Gastrocnemius medialis (tissue), 4 donors: ENCODE measurements around the gene SMARCA1. TPM values are rescaled to one million over a fixed set of nuclear protein-coding genes. Genes with fewer than 3 reads are reported as not detected.

ENCODE experiments used
- ATAC-seq, 2 donors: fragments of 150-250 bp; one replicate each; pipeline ENCODE4 v1.9.1; 2016
- DNase-seq, 2 donors: peaks; one replicate each; pipeline ENCODE4 v3.0.0-alpha.2; 2019
- H3K27ac ChIP-seq, 4 donors: fragments of 200-600 bp; sonication (generic); 1 replicate in 1 of 4; 2 replicates in 3 of 4; pipeline ENCODE4 v1.5.1; 2016 to 2018; ENCODE audit warnings: mild to moderate bottlenecking in 2 of 4, moderate library complexity in 1 of 4
- H3K27me3 ChIP-seq, 3 donors: fragments of 200-600 bp; sonication (generic) in 2 of 3; 1 replicate in 1 of 3; 2 replicates in 2 of 3; pipeline versions ENCODE4 v1.5.1 to v1.6.0; 2016 to 2019; ENCODE audit warnings: mild to moderate bottlenecking in 1 of 3, moderate library complexity in 1 of 3
- H3K36me3 ChIP-seq, 2 donors: fragments of 200-600 bp; sonication (generic) in 1 of 2; one replicate each; pipeline ENCODE4 v1.5.1; 2017 to 2018
- H3K4me1 ChIP-seq, 2 donors: fragments of 200-600 bp; sonication (generic) in 1 of 2; one replicate each; pipeline ENCODE4 v1.5.1; 2016 to 2017; ENCODE audit warnings: mild to moderate bottlenecking in 2 of 2
- H3K4me3 ChIP-seq, 4 donors: fragments of 200-600 bp; sonication (generic) in 3 of 4; 1 replicate in 1 of 4; 2 replicates in 3 of 4; pipeline ENCODE4 v1.5.1; 2016 to 2019; ENCODE audit warnings: mild to moderate bottlenecking in 2 of 4
- H3K9me3 ChIP-seq, 3 donors: fragments of 200-600 bp; sonication (generic) in 2 of 3; 1 replicate in 1 of 3; 2 replicates in 2 of 3; pipeline ENCODE4 v1.5.1; 2016 to 2019
- POLR2A ChIP-seq, 2 donors: fragments of 450-650 bp; IDR thresholded peaks; one replicate each; pipeline ENCODE4 v1.6.1; 2017; ENCODE audit warnings: antibody characterized with exemption in 2 of 2, mild to moderate bottlenecking in 2 of 2, moderate library complexity in 2 of 2
- in situ Hi-C, 4 donors: fragments of 200-750 bp; cut with MboI; loops; one replicate each; pipeline versions ENCODE4 v1.15.0 to v1.8.0; 2017; ENCODE audit warnings: low sequenced_read_pairs in 4 of 4
- intact Hi-C: fragments of 100-400 bp; cut with DNase I; formaldehyde crosslinking; loops from one replicate; pipeline ENCODE4 v1.15.1; 2023; ENCODE audit warnings: low total_unique reads
- total RNA-seq, 4 donors: library from RNA; depleted of rRNA; stranded (reverse); fragments of >200 nt; gene quantifications; one replicate each; pipeline versions ENCODE4 v1.1.0 to v1.2.3, GENCODE V29; 2016
- TF ChIP-seq, protein P1 (sequence below), 5 experiments: fragments of 450-650 bp in 3 of 5; fragments of 200-600 bp in 2 of 5; sonication (generic) in 2 of 5; IDR thresholded peaks in 4 of 5; conservative IDR thresholded peaks in 1 of 5; 1 replicate in 4 of 5; 2 replicates in 1 of 5; pipeline ENCODE4 v1.5.1; 2016 to 2019; ENCODE audit warnings: antibody characterized with exemption in 5 of 5, mild to moderate bottlenecking in 3 of 5, moderate library complexity in 3 of 5

The SMARCA1 gene
- total RNA-seq, 4 donors from 2014 or later: 11.6 to 16.7 (median 15.9) TPM

DNA sequence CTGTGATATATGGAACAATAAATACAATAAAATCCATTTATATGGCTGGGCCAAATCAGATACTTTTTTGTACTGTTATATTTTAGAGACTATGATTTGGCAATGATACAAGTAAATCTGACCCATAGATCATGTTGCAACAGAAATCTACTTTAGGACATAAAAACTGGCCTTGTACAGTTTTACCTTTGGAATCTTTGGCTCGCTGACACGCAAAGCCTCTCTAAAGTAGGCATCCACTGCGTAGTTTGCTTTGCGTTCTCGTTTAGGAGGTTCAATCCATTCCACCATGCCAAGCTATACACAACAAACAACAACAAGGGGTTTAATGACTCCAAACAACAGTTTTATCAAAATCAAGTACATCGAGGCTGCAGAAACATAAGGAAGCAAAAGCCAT, 42.4 kb downstream of the SMARCA1 start:
- Histone ChIP-seq H3K9me3 (no peaks in the 10 kb centered on the region), H3K4me3 (no peak overlapping the region), H3K27me3 (no peaks in the 10 kb centered on the region), H3K36me3 (no peaks in the 10 kb centered on the region), H3K4me1 (no peaks in the 10 kb centered on the region), H3K27ac (no peak overlapping the region)
- in situ Hi-C loops (no loop called here), intact Hi-C loops (no loop called here)
- DNase-seq (no peak), ATAC-seq (no peak)
- TF ChIP-seq POLR2A (IDR thresholded peaks at IDR 0.05): no peak
- TF ChIP-seq, protein P1, sequence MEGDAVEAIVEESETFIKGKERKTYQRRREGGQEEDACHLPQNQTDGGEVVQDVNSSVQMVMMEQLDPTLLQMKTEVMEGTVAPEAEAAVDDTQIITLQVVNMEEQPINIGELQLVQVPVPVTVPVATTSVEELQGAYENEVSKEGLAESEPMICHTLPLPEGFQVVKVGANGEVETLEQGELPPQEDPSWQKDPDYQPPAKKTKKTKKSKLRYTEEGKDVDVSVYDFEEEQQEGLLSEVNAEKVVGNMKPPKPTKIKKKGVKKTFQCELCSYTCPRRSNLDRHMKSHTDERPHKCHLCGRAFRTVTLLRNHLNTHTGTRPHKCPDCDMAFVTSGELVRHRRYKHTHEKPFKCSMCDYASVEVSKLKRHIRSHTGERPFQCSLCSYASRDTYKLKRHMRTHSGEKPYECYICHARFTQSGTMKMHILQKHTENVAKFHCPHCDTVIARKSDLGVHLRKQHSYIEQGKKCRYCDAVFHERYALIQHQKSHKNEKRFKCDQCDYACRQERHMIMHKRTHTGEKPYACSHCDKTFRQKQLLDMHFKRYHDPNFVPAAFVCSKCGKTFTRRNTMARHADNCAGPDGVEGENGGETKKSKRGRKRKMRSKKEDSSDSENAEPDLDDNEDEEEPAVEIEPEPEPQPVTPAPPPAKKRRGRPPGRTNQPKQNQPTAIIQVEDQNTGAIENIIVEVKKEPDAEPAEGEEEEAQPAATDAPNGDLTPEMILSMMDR (IDR thresholded peaks at IDR 0.05 in 4 of 5, conservative IDR thresholded peaks at IDR 0.05 in 1 of 5): no peak

DNA sequence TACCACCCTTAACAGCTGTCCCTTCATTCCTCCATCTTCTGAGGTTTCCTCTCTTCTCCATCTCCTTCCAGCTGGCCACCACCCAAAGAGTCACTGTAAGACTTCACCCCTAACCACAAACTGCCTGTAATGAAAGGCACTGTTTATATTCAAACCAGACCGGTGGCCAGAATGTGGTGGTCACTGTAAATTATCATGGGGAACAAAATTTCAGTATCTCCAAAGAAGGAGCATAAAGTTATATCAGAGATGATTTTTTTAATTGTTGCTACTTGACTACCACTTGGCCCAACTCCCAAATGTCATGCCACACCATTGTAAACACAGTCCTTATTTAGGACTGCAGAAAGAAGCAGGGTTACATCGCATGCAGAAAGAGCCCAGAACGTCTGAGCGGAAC, 44.8 kb downstream of the SMARCA1 start:
- Histone ChIP-seq H3K36me3 (no peaks in the 10 kb centered on the region), H3K27me3 (no peaks in the 10 kb centered on the region), H3K4me3 (no peak overlapping the region), H3K4me1 (no peaks in the 10 kb centered on the region), H3K27ac (no peak overlapping the region), H3K9me3 (no peaks in the 10 kb centered on the region)
- in situ Hi-C loops (no loop called here), intact Hi-C loops (no loop called here)
- peak; percentile 2 to 11 for DNase-seq
- TF ChIP-seq, protein P1 (IDR thresholded peaks at IDR 0.05 in 4 of 5, conservative IDR thresholded peaks at IDR 0.05 in 1 of 5): no peak
- TF ChIP-seq POLR2A (IDR thresholded peaks at IDR 0.05): no peak
- ATAC-seq: peak in 1 of 2 donors; percentile 64

DNA sequence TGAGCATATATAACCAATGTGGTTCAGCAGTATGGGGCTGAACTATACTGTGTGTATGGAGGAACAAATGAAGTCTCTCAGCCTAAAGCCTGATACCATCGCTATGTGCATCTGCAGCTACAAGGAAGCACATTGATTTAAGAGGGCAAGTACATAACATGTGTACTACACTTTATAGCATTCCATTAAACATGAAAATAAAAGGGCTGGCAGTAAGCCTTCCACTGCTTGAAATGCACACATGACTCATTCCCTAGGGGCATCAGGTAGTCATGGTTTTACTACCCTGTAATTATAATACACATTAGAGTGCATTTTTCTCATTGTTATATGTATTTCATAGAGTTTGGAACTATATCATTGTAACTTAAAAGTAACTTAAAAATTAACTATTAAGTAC, 51.2 kb downstream of the SMARCA1 start:
- in situ Hi-C loops: no loop called here

DNA sequence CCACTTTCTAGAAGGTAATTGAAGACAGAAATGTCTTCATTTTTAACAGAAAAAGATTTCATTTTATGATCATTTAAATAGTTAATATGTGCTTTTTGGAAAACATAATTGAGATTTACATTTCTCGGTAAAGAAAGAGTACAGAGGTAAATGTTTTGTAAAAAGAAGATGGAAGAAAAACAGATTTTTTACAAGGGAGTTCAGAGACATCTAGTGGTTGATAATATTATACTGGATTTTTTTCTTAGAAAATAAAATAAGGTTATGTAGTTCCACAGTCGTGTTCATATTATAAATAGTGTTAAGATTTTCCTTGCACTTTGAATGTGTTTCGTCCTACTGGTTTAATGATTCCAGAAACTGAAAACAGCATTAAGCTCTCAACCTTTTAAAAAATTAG, 60.6 kb downstream of the SMARCA1 start:
- in situ Hi-C loops: no loop called here

More for the DNA sequence above, 51.2 kb downstream of the SMARCA1 start:
- intact Hi-C loops: no loop called here
- Histone ChIP-seq H3K4me1 (no peaks in the 10 kb centered on the region), H3K4me3 (no peak overlapping the region), H3K27ac (no peak overlapping the region), H3K9me3 (no peaks in the 10 kb centered on the region), H3K27me3 (no peaks in the 10 kb centered on the region), H3K36me3 (no peaks in the 10 kb centered on the region)
- DNase-seq: no peak
- no peak for ATAC-seq
- TF ChIP-seq POLR2A (IDR thresholded peaks at IDR 0.05): no peak
- TF ChIP-seq, protein P1 (IDR thresholded peaks at IDR 0.05 in 4 of 5, conservative IDR thresholded peaks at IDR 0.05 in 1 of 5): no peak

More for the DNA sequence above, 60.6 kb downstream of the SMARCA1 start:
- H3K4me1 ChIP-seq: no peaks in the 10 kb centered on the region
- no peak overlapping the region for H3K4me3 ChIP-seq
- H3K27ac ChIP-seq: no peak overlapping the region
- H3K9me3 ChIP-seq: no peaks in the 10 kb centered on the region
- no peak for DNase-seq
- intact Hi-C loops: no loop called here
- ATAC-seq: no peak
- TF ChIP-seq POLR2A (IDR thresholded peaks at IDR 0.05): no peak
- TF ChIP-seq, protein P1 (IDR thresholded peaks at IDR 0.05 in 4 of 5, conservative IDR thresholded peaks at IDR 0.05 in 1 of 5): peak in 1 of 5 experiments; percentile 17
- no peaks in the 10 kb centered on the region for H3K27me3 ChIP-seq
- no peaks in the 10 kb centered on the region for H3K36me3 ChIP-seq
